ENCODE results near the gene ELOA. TPM values are rescaled to one million over a fixed set of nuclear protein-coding genes. Genes with fewer than 3 reads are reported as not detected.

Gene ELOA
- total RNA-seq, 2 donors from 2014 or later, result 33.3 to 42.4 TPM

DNA sequence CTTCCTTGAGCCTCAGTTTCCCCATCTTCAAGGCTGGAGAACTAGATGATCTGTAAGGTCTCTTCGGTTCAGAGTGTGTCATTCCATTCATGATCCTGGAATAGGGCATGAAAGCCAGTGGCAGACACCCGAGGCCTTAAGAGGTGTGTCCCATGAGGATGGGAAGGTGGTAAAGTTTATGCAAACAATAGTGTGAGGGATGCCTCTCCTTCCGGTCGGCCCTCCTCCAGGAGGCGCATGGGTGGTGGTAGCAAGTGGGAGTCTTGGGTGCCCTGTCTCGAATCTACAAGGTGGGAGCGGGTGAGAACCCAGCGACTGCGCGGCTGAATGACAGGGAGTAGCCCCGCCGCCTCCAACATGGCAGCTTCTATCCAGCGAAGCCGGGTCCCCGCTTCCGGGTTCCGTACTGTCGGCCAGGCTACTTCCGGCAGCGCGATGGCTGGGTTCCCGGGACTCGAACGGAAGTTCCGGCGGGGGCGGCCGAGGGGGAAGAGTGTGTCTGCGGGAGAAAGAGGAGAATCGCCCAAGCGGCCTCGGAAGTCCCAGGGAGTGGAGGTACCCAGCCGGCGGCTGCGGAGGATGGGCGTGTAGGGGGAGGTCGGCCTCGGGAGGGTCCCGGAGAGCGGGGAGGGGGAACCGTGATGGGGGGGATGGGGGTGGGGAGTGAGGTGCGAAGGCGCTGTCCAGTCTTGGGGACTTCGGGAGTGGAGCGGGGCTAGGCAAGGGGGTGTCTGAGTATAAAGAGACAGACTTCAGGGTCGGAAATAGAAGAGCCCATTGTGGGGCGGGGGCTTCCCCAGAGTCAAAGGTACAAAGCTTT lies 47.6 kb downstream of the ELOA start, which contains the start of gene LYPLA2:
TSS of gene LYPLA2 (plus strand) at position 450 of the 820 bp plus-strand sequence. CDS start 1,538 bp downstream, outside the sequence.
- Histone ChIP-seq H3K36me3 (ENCODE audit: control insufficient read depth, insufficient read depth, low read length) (peaks cover 45% of the 10 kb centered on the region), H3K9ac (ENCODE audit: extremely low read depth, low read length, poor library complexity, severe bottlenecking) (peak within 1 kb of the TSS; percentile 77), H3K9me3 (ENCODE audit: control insufficient read depth, low read length) (no peaks in the 10 kb centered on the region), H3K4me1 (ENCODE audit: control insufficient read depth, insufficient read depth, low read length) (peaks cover 4% of the 10 kb centered on the region), H3K27ac (ENCODE audit: low read depth, low read length) (no peak within 1 kb of the TSS), H3K4me3 (ENCODE audit: low read length) (peak within 1 kb of the TSS; percentile 98), H3K27me3 (ENCODE audit: control insufficient read depth, insufficient read depth, low read length, poor library complexity, severe bottlenecking) (no peaks in the 10 kb centered on the region)
- Mint-ChIP-seq H3K4me3 (peak within 1 kb of the TSS; percentile 98), H3K36me3 (ENCODE audit: low read depth) (peaks cover 36% of the 10 kb centered on the region), H3K27ac (peak within 1 kb of the TSS; percentile 95), H3K27me3 (ENCODE audit: insufficient read depth) (no peaks in the 10 kb centered on the region), H3K4me1 (peaks cover 12% of the 10 kb centered on the region), H3K9me3 (no peaks in the 10 kb centered on the region)
- DNase-seq, result peak; percentile 97
- WGBS, 2 experiments (ENCODE audit: insufficient coverage in 1 of 2, insufficient read length in 1 of 2), result 1 to 2% methylated on average over 20 to 47 of the region's 47 CpGs
- TF ChIP-seq, protein P1, sequence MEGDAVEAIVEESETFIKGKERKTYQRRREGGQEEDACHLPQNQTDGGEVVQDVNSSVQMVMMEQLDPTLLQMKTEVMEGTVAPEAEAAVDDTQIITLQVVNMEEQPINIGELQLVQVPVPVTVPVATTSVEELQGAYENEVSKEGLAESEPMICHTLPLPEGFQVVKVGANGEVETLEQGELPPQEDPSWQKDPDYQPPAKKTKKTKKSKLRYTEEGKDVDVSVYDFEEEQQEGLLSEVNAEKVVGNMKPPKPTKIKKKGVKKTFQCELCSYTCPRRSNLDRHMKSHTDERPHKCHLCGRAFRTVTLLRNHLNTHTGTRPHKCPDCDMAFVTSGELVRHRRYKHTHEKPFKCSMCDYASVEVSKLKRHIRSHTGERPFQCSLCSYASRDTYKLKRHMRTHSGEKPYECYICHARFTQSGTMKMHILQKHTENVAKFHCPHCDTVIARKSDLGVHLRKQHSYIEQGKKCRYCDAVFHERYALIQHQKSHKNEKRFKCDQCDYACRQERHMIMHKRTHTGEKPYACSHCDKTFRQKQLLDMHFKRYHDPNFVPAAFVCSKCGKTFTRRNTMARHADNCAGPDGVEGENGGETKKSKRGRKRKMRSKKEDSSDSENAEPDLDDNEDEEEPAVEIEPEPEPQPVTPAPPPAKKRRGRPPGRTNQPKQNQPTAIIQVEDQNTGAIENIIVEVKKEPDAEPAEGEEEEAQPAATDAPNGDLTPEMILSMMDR (conservative IDR thresholded peaks at IDR 0.05), result no peak

GRCh38 chr1:23791516-23792047 lies 48.3 kb downstream of the ELOA start:
- peak; percentile 85 for DNase-seq
- no peaks in the 10 kb centered on the region for H3K9me3 Mint-ChIP-seq
- WGBS, 2 experiments (ENCODE audit: insufficient coverage in 1 of 2, insufficient read length in 1 of 2), result 0% methylated on average over 11 to 15 of the region's 15 CpGs
- peaks cover 33% of the 10 kb centered on the region for H3K36me3 Mint-ChIP-seq (ENCODE audit: low read depth)
- no peaks in the 10 kb centered on the region for H3K27me3 Mint-ChIP-seq (ENCODE audit: insufficient read depth)
- H3K4me3 Mint-ChIP-seq, result peak overlapping the region; percentile 98
- no peak overlapping the region for H3K27ac ChIP-seq (ENCODE audit: low read depth, low read length)
- H3K27me3 ChIP-seq (ENCODE audit: control insufficient read depth, insufficient read depth, low read length, poor library complexity, severe bottlenecking), result no peaks in the 10 kb centered on the region
- peaks cover 4% of the 10 kb centered on the region for H3K4me1 ChIP-seq (ENCODE audit: control insufficient read depth, insufficient read depth, low read length)
- peaks cover 40% of the 10 kb centered on the region for H3K36me3 ChIP-seq (ENCODE audit: control insufficient read depth, insufficient read depth, low read length)
- H3K9ac ChIP-seq (ENCODE audit: extremely low read depth, low read length, poor library complexity, severe bottlenecking), result peak overlapping the region; percentile 77
- peaks cover 12% of the 10 kb centered on the region for H3K4me1 Mint-ChIP-seq
- peak overlapping the region; percentile 95 for H3K27ac Mint-ChIP-seq
- TF ChIP-seq, protein P1 (conservative IDR thresholded peaks at IDR 0.05), result no peak
- no peaks in the 10 kb centered on the region for H3K9me3 ChIP-seq (ENCODE audit: control insufficient read depth, low read length)
- peak overlapping the region; percentile 98 for H3K4me3 ChIP-seq (ENCODE audit: low read length)

GRCh38 chr1:23792151-23792945 lies 49.1 kb downstream of the ELOA start:
- TF ChIP-seq, protein P1 (conservative IDR thresholded peaks at IDR 0.05), result no peak
- peaks cover 33% of the 10 kb centered on the region for H3K36me3 ChIP-seq (ENCODE audit: control insufficient read depth, insufficient read depth, low read length)
- WGBS, 2 experiments (ENCODE audit: insufficient coverage in 1 of 2, insufficient read length in 1 of 2), result 72 to 77% methylated on average over 7 to 18 of the region's 19 CpGs
- H3K27me3 Mint-ChIP-seq (ENCODE audit: insufficient read depth), result no peaks in the 10 kb centered on the region
- H3K9me3 ChIP-seq (ENCODE audit: control insufficient read depth, low read length), result no peaks in the 10 kb centered on the region
- H3K4me3 Mint-ChIP-seq, result peak overlapping the region; percentile 98
- peaks cover 12% of the 10 kb centered on the region for H3K4me1 Mint-ChIP-seq
- no peaks in the 10 kb centered on the region for H3K27me3 ChIP-seq (ENCODE audit: control insufficient read depth, insufficient read depth, low read length, poor library complexity, severe bottlenecking)
- no peak for DNase-seq
- peaks cover 4% of the 10 kb centered on the region for H3K4me1 ChIP-seq (ENCODE audit: control insufficient read depth, insufficient read depth, low read length)
- peaks cover 32% of the 10 kb centered on the region for H3K36me3 Mint-ChIP-seq (ENCODE audit: low read depth)
- peak overlapping the region; percentile 98 for H3K4me3 ChIP-seq (ENCODE audit: low read length)
- H3K9ac ChIP-seq (ENCODE audit: extremely low read depth, low read length, poor library complexity, severe bottlenecking), result peak overlapping the region; percentile 77
- no peak overlapping the region for H3K27ac ChIP-seq (ENCODE audit: low read depth, low read length)
- H3K27ac Mint-ChIP-seq, result peak overlapping the region; percentile 95
- no peaks in the 10 kb centered on the region for H3K9me3 Mint-ChIP-seq

Data from endodermal cell (in vitro differentiated cells).